Brain microvascular endothelial cell (primary cell): ENCODE measurements around the gene SIDT2.
A peak's percentile ranks its signal among the peaks of the same experiment; 100 is the strongest.
"Not testable (repeated sequence)": the region's sequence is repeated elsewhere in the genome, so short reads cannot be mapped to it uniquely, and the experiment has no call there.

Experiments
- DNase-seq: peaks from one replicate; pipeline ENCODE4 v3.0.0-alpha.2; 2020
- H3K27ac ChIP-seq: fragments of 250-450 bp; sonication (Bioruptor Pico); 2 replicates; pipeline ENCODE4 v1.5.1; 2020; ENCODE audit warnings: mild to moderate bottlenecking, moderate library complexity
- H3K27me3 ChIP-seq: fragments of 250-450 bp; sonication (Bioruptor Pico); replicated peaks from 2 replicates; pipeline ENCODE4 v1.5.1; 2020; ENCODE audit warnings: mild to moderate bottlenecking
- H3K36me3 ChIP-seq: fragments of 250-450 bp; sonication (Bioruptor Pico); replicated peaks from 2 replicates; pipeline ENCODE4 v1.5.1; 2020; ENCODE audit warnings: mild to moderate bottlenecking
- H3K4me3 ChIP-seq: 2 replicates; pipeline ENCODE4 v1.5.1; 2011; ENCODE audit warnings: low read depth, mild to moderate bottlenecking, control low read depth, low read length, moderate library complexity
- CTCF ChIP-seq: IDR thresholded peaks from 2 replicates; pipeline ENCODE4 v1.5.1; 2011; ENCODE audit warnings: low read depth, mild to moderate bottlenecking, moderate library complexity, low read length, control low read depth, inconsistent platforms; ENCODE audit errors: missing control alignments
- in situ Hi-C: cut with HindIII; loops from 2 replicates; pipeline ENCODE4 v1.10.0; 2017; ENCODE audit warnings: low sequenced_read_pairs, low pct_ligation_motif_present

Gene SIDT2

GRCh38 chr11:117208710-117209109 is 30.2 kb downstream of the SIDT2 start:
- peaks cover 27% of the 10 kb centered on the region for H3K36me3 ChIP-seq
- DNase-seq: peak; percentile 44
- in situ Hi-C loops, H3K27me3 ChIP-seq, H3K27ac ChIP-seq, H3K4me3 ChIP-seq: not testable (repeated sequence)
- TF ChIP-seq CTCF: peak; percentile 16

- in situ Hi-C loops, H3K27me3 ChIP-seq, H3K27ac ChIP-seq, H3K4me3 ChIP-seq: not testable (repeated sequence)
- DNase-seq: peak; percentile 47
- peaks cover 19% of the 10 kb centered on the region for H3K36me3 ChIP-seq
Observed at GRCh38 chr11:117209351-117210125, 31.0 kb downstream of the SIDT2 start.

- no peak for DNase-seq
- in situ Hi-C loops: no loop called here
- Histone ChIP-seq H3K4me3 (no peak overlapping the region), H3K27me3 (no peaks in the 10 kb centered on the region), H3K27ac (no peak overlapping the region), H3K36me3 (peaks cover 11% of the 10 kb centered on the region)
- no peak for TF ChIP-seq CTCF
Observed at GRCh38 chr11:117210620-117211019, 32.1 kb downstream of the SIDT2 start.

GRCh38 chr11:117212697-117213355 is 34.3 kb downstream of the SIDT2 start:
- Histone ChIP-seq H3K4me3 (no peak overlapping the region), H3K27me3 (no peaks in the 10 kb centered on the region), H3K36me3 (peaks cover 13% of the 10 kb centered on the region), H3K27ac (no peak overlapping the region)
- in situ Hi-C loops: no loop called here
- DNase-seq: no peak
- TF ChIP-seq CTCF: no peak

- H3K36me3 ChIP-seq: peaks cover 22% of the 10 kb centered on the region
Observed at GRCh38 chr11:117214404-117215110, 36.0 kb downstream of the SIDT2 start.

More at GRCh38 chr11:117214404-117215110, 36.0 kb downstream of the SIDT2 start:
- Histone ChIP-seq H3K4me3 (no peak overlapping the region), H3K27me3 (no peaks in the 10 kb centered on the region), H3K27ac (no peak overlapping the region)
- DNase-seq: no peak
- TF ChIP-seq CTCF: no peak
- in situ Hi-C loops: no loop called here
